Neural progenitor cell (in vitro differentiated cells): ENCODE results near the gene SLC25A17.

Source experiments
- EZH2phosphoT487 ChIP-seq: fragments of 200-600 bp; sonication (generic); IDR thresholded peaks from 2 replicates; pipeline ENCODE4 v1.6.1; 2017; ENCODE audit warnings: antibody characterized with exemption
- TF ChIP-seq, protein P1 (sequence below): fragments of 200-600 bp; sonication (generic); IDR thresholded peaks from 2 replicates; pipeline ENCODE4 v1.5.1; 2017; ENCODE audit warnings: antibody characterized with exemption, mild to moderate bottlenecking

DNA sequence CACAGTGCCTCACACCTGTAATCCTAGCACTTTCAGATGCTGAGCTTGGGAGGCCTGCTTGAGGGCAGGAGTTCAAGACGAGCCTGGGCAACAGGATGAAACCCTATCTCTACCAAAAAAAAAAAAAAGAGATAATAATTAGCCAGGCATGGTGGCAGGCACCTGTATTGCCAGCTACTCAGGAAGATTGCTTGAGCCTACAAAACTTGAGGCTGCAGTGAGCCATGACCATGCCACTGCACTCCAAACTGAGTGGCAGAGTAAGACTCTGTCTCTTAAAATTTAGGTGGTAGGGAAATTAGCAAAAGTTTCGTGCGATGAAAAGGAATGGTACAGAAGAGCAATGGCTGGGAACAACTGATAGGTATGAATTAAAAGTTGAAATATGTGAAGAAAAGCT lies 19.3 kb upstream of the SLC25A17 start:
- TF ChIP-seq EZH2phosphoT487 = no peak
- TF ChIP-seq, protein P1, sequence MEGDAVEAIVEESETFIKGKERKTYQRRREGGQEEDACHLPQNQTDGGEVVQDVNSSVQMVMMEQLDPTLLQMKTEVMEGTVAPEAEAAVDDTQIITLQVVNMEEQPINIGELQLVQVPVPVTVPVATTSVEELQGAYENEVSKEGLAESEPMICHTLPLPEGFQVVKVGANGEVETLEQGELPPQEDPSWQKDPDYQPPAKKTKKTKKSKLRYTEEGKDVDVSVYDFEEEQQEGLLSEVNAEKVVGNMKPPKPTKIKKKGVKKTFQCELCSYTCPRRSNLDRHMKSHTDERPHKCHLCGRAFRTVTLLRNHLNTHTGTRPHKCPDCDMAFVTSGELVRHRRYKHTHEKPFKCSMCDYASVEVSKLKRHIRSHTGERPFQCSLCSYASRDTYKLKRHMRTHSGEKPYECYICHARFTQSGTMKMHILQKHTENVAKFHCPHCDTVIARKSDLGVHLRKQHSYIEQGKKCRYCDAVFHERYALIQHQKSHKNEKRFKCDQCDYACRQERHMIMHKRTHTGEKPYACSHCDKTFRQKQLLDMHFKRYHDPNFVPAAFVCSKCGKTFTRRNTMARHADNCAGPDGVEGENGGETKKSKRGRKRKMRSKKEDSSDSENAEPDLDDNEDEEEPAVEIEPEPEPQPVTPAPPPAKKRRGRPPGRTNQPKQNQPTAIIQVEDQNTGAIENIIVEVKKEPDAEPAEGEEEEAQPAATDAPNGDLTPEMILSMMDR = no peak
